LNCAP (cell line): ENCODE results near the gene ACSM3.
A peak's percentile ranks its signal among the peaks of the same experiment; 100 is the strongest.

Experiments used
- CTCF ChIP-seq: fragments of 450-650 bp; IDR thresholded peaks from 2 replicates; pipeline ENCODE4 v1.5.1; 2017; ENCODE audit warnings: mild to moderate bottlenecking

ACSM3 gene

GRCh38 chr16:20799599-20799998, 35.8 kb downstream of the ACSM3 start:
- peak; percentile 64 for TF ChIP-seq CTCF

GRCh38 chr16:20801278-20801677, 37.5 kb downstream of the ACSM3 start:
- no peak for TF ChIP-seq CTCF

GRCh38 chr16:20803192-20803560, 39.4 kb downstream of the ACSM3 start:
- no peak for TF ChIP-seq CTCF

GRCh38 chr16:20803561-20804214, 39.9 kb downstream of the ACSM3 start:
- no peak for TF ChIP-seq CTCF

- TF ChIP-seq CTCF, result peak; percentile 51
These were observed 42.6 kb downstream of the ACSM3 start, which contains the start of the genes ERI2 and REXO5 for GRCh38 chr16:20806168-20807050. Gene ERI2, minus strand, starts transcription at chr16:20806472. Its CDS starts 42 bp downstream, at chr16:20806430. Gene REXO5, plus strand, starts transcription at chr16:20806527. Its CDS starts 427 bp downstream, at chr16:20806954.

- TF ChIP-seq CTCF, result no peak
These were observed 44.0 kb downstream of the ACSM3 start for GRCh38 chr16:20807862-20808261.

GRCh38 chr16:20811889-20812439, 48.1 kb downstream of the ACSM3 start:
- TF ChIP-seq CTCF, result no peak
